ENCODE measurements around the gene GOT1. TPM values are rescaled to one million over a fixed set of nuclear protein-coding genes. Genes with fewer than 3 reads are reported as not detected.

GOT1 gene
- total and polyA plus RNA-seq, 2 donors = 16.1 to 19.9 TPM

DNA sequence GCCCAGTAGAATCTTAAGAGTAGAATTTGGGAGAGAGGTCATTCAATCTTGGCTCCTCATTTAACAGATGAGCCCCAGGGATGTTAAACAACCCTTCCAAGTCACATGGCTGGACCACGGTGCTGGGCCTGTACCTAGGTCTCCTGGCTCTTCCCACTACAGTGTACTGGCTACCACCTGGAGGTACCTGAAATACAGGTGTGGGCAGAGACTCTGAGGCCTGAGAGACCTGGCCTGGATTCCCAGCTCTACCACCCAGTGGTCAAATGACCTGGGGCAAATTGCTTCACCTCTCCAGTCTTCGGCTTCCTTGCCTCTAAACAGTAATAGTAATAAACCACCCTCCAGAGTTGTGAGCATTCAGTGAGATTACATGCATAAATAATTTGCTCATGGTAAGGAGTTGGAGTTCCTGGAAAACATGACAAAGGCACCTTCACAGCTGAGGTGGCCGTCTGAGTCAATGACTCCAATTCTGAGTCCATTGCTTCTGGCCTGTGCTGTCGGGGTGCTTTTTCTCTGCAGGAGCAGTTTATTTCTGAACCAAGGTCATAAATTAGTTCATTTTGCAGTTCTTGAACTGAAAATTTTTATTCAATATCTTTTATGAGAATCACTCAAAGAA, 2.7 kb downstream of the GOT1 start:
- Histone ChIP-seq H3K27me3 (ENCODE audit: control insufficient read depth in 2 of 2, insufficient read depth in 1 of 2, low read length in 1 of 2) (no peaks in the 10 kb centered on the region), H3K36me3 (ENCODE audit: control insufficient read depth in 2 of 2, insufficient read depth in 2 of 2, low read length in 1 of 2) (no peaks in the 10 kb centered on the region), H3K4me1 (ENCODE audit: control insufficient read depth in 2 of 2, insufficient read depth in 2 of 2, low read length in 2 of 2) (peaks cover 11 to 15% of the 10 kb centered on the region in 2 donors), H3K4me3 (ENCODE audit: low read length in 2 of 2) (no peak overlapping the region), H3K9me3 (ENCODE audit: control insufficient read depth in 2 of 2, insufficient read depth in 1 of 2, low read length in 1 of 2) (no peaks in the 10 kb centered on the region), H3K27ac (ENCODE audit: low read depth in 1 of 2, low read length in 1 of 2) (no peak overlapping the region)
- WGBS = 97% methylated on average over 4 of the region's 4 CpGs
- DNase-seq (ENCODE audit: low read depth in 6 of 9, low spot score in 9 of 9) = no peak

- Histone ChIP-seq H3K27ac (ENCODE audit: low read depth in 1 of 2, low read length in 1 of 2) (no peak overlapping the region), H3K9me3 (ENCODE audit: control insufficient read depth in 2 of 2, insufficient read depth in 1 of 2, low read length in 1 of 2) (no peaks in the 10 kb centered on the region), H3K27me3 (ENCODE audit: control insufficient read depth in 2 of 2, insufficient read depth in 1 of 2, low read length in 1 of 2) (no peaks in the 10 kb centered on the region), H3K4me1 (ENCODE audit: control insufficient read depth in 2 of 2, insufficient read depth in 2 of 2, low read length in 2 of 2) (peaks cover 11 to 15% of the 10 kb centered on the region in 2 donors), H3K36me3 (ENCODE audit: control insufficient read depth in 2 of 2, insufficient read depth in 2 of 2, low read length in 1 of 2) (no peaks in the 10 kb centered on the region), H3K4me3 (ENCODE audit: low read length in 2 of 2) (no peak overlapping the region)
- 94% methylated on average over 3 of the region's 3 CpGs for WGBS
- no peak for DNase-seq (ENCODE audit: low read depth in 6 of 9, low spot score in 9 of 9)
Observed at GRCh38 chr10:99426689-99427088, 3.7 kb downstream of the GOT1 start.

DNA sequence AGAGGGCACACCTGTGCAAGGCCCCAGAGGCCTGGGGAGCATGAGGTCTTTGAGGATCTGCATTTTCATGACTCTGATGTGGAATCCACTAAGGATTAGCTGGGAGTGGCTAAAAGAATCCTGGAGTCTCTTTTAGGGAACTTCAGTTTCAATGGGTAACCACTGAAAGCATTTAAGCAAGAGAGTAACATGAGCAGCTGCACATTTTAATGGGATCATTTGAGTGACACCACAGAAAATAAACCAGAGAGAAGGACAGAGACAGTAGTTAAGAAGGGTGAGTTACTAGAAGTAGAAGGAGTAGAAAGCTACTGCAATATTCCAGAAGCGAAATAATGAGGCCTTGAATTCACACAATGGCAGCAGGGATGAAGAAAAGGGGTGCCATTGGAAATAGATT, 5.2 kb downstream of the GOT1 start:
- Histone ChIP-seq H3K27me3 (ENCODE audit: control insufficient read depth in 2 of 2, insufficient read depth in 1 of 2, low read length in 1 of 2) (no peaks in the 10 kb centered on the region), H3K36me3 (ENCODE audit: control insufficient read depth in 2 of 2, insufficient read depth in 2 of 2, low read length in 1 of 2) (peaks cover 0 to 4% of the 10 kb centered on the region in 2 donors), H3K9me3 (ENCODE audit: control insufficient read depth in 2 of 2, insufficient read depth in 1 of 2, low read length in 1 of 2) (no peaks in the 10 kb centered on the region), H3K4me3 (ENCODE audit: low read length in 2 of 2) (no peak overlapping the region), H3K4me1 (ENCODE audit: control insufficient read depth in 2 of 2, insufficient read depth in 2 of 2, low read length in 2 of 2) (peaks cover 7% of the 10 kb centered on the region in 2 donors), H3K27ac (ENCODE audit: low read depth in 1 of 2, low read length in 1 of 2) (no peak overlapping the region)
- no peak for DNase-seq (ENCODE audit: low read depth in 6 of 9, low spot score in 9 of 9)
- WGBS = 100% methylated on average over 1 of the region's 1 CpG

DNA sequence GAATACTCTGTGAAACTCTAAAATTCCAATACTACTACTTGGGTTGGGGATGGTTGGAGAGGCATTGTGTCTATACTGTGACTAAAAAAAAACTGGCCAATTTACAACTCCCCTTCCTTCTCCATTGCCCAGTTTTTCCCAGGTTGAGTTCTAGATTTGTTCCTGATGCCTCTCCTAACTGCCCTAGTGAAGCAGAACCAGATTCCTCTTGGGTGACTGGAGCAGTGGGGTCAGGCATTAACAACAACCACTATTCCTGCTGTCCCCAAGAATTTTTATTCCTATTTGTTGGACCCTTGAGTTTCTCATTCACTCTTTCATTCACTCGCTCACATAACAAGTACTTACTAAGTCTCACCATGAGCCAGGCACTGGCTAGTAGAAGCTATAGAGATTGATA, 5.8 kb downstream of the GOT1 start:
- no peak overlapping the region for H3K4me3 ChIP-seq (ENCODE audit: low read length in 2 of 2)
- H3K27ac ChIP-seq (ENCODE audit: low read depth in 1 of 2, low read length in 1 of 2) = no peak overlapping the region
- peaks cover 1 to 9% of the 10 kb centered on the region in 2 donors for H3K36me3 ChIP-seq (ENCODE audit: control insufficient read depth in 2 of 2, insufficient read depth in 2 of 2, low read length in 1 of 2)
- H3K4me1 ChIP-seq (ENCODE audit: control insufficient read depth in 2 of 2, insufficient read depth in 2 of 2, low read length in 2 of 2) = peaks cover 2% of the 10 kb centered on the region in 2 donors
- no peak for DNase-seq (ENCODE audit: low read depth in 6 of 9, low spot score in 9 of 9)
- H3K9me3 ChIP-seq (ENCODE audit: control insufficient read depth in 2 of 2, insufficient read depth in 1 of 2, low read length in 1 of 2) = no peaks in the 10 kb centered on the region
- H3K27me3 ChIP-seq (ENCODE audit: control insufficient read depth in 2 of 2, insufficient read depth in 1 of 2, low read length in 1 of 2) = no peaks in the 10 kb centered on the region
- WGBS = 97% methylated on average over 1 of the region's 1 CpG

DNA sequence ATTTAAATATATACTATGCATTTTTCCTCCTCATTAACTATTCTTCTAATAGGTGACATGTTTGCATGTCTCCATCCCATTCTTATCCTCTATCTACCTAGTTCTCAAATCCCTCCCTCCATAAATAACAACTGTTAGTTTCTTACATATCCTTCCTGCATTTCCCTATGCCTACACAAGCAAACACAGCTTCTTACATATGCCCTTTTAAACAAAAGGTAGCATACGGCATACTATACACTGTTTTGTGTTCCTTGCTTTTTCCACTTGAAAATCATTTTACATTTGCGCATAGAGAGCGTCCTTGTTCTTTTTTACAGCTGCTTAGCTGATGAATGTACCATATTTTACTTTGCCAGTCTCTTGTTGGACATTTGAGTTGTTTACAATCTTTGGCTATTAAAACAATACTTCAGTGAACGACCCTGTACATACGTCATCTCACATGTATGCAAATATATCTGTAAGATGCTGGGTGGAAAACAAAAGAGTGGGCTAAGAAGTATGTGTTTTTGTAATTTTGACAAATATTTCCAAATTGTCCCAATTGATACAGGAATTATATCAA, 7.8 kb downstream of the GOT1 start:
- Histone ChIP-seq H3K27ac (ENCODE audit: low read depth in 1 of 2, low read length in 1 of 2) (no peak overlapping the region), H3K4me1 (ENCODE audit: control insufficient read depth in 2 of 2, insufficient read depth in 2 of 2, low read length in 2 of 2) (no peaks in the 10 kb centered on the region), H3K9me3 (ENCODE audit: control insufficient read depth in 2 of 2, insufficient read depth in 1 of 2, low read length in 1 of 2) (no peaks in the 10 kb centered on the region), H3K4me3 (ENCODE audit: low read length in 2 of 2) (no peak overlapping the region), H3K27me3 (ENCODE audit: control insufficient read depth in 2 of 2, insufficient read depth in 1 of 2, low read length in 1 of 2) (no peaks in the 10 kb centered on the region), H3K36me3 (ENCODE audit: control insufficient read depth in 2 of 2, insufficient read depth in 2 of 2, low read length in 1 of 2) (peaks cover 9 to 13% of the 10 kb centered on the region in 2 donors)
- 99% methylated on average over 5 of the region's 5 CpGs for WGBS
- DNase-seq (ENCODE audit: low read depth in 6 of 9, low spot score in 9 of 9) = no peak

DNA sequence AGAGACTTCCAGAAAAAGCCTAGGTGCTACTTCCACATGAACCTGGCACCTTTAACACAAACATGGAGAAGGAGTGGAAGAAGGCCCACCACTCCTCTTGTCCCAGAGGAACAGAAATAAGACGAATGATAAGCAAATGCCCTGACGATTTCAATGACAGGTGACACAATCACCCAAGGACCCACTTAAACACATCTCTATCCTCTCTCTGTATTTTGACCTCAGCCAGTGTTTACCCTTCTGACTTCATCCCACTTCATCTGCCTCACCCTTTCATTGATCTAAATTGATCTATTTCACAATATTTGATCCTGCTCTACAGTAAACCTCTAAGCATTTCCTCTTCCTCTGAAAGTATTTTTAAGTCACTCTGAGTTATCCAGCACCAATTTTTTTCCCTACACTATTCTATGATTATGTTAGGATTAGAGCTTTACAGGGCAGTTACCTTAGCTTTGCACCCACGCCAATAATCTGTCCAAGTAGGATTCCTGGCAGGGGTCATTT, 9.1 kb downstream of the GOT1 start:
- Histone ChIP-seq H3K4me1 (ENCODE audit: control insufficient read depth in 2 of 2, insufficient read depth in 2 of 2, low read length in 2 of 2) (no peaks in the 10 kb centered on the region), H3K4me3 (ENCODE audit: low read length in 2 of 2) (no peak overlapping the region), H3K27me3 (ENCODE audit: control insufficient read depth in 2 of 2, insufficient read depth in 1 of 2, low read length in 1 of 2) (no peaks in the 10 kb centered on the region), H3K27ac (ENCODE audit: low read depth in 1 of 2, low read length in 1 of 2) (no peak overlapping the region), H3K36me3 (ENCODE audit: control insufficient read depth in 2 of 2, insufficient read depth in 2 of 2, low read length in 1 of 2) (peaks cover 9 to 13% of the 10 kb centered on the region in 2 donors), H3K9me3 (ENCODE audit: control insufficient read depth in 2 of 2, insufficient read depth in 1 of 2, low read length in 1 of 2) (no peaks in the 10 kb centered on the region)
- over 99% methylated on average over 3 of the region's 3 CpGs for WGBS
- no peak for DNase-seq (ENCODE audit: low read depth in 6 of 9, low spot score in 9 of 9)

DNA sequence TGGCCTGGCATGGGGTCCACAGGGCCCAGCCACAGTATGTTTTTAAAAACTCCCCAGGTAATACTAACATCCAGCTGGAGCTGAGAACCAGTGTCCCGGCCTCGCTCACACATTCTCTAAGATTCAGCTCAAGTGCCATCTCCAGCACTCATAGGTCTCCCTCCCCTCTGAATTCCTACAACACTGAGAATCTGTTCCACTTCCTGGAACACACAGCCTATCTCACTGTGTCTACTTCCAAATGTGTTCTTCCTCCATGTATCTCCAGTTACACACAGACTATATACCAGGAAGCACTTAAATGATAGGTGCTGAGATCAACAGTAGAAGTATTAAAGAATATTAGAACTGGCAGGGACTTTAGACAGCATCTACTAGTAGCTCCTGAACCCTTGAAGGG, 10.7 kb downstream of the GOT1 start:
- 99% methylated on average over 2 of the region's 2 CpGs for WGBS

DNA sequence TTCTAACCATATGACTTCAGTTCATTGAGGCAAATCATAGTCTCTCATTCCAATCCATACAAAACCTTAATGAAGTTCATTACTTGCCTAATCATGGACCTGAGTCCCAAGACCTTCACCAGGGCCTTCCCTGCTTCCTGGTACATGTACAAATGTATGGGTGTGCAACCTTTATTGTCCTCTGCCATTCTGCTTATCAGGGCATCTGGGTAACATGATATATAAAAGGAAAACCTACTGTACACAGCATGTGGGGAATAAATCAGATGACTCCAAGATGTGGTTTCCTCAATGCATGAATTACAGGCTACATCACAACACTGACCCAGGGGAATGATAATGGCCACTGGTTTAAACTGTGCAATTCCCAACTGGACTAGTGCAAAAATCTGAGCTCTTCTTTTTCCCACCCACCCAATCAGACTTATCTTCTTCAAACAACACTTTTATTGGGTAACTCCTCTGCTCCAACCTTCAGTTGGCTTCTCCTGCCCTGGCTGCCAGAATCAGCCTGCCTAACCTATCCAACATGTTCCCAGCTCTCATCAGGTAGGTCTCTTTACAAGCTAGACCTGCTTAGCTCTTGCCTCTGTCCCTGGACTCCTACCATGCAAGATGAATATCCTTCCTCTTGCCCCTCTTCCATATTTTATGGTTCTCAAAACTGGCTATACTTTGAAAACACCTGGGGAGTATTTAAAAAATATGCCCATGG, 11.4 kb downstream of the GOT1 start:
- H3K27ac ChIP-seq (ENCODE audit: low read depth in 1 of 2, low read length in 1 of 2) = no peak overlapping the region
- no peaks in the 10 kb centered on the region for H3K9me3 ChIP-seq (ENCODE audit: control insufficient read depth in 2 of 2, insufficient read depth in 1 of 2, low read length in 1 of 2)
- DNase-seq (ENCODE audit: low read depth in 6 of 9, low spot score in 9 of 9) = no peak
- H3K4me1 ChIP-seq (ENCODE audit: control insufficient read depth in 2 of 2, insufficient read depth in 2 of 2, low read length in 2 of 2) = no peaks in the 10 kb centered on the region
- H3K36me3 ChIP-seq (ENCODE audit: control insufficient read depth in 2 of 2, insufficient read depth in 2 of 2, low read length in 1 of 2) = peaks cover 9 to 13% of the 10 kb centered on the region in 2 donors
- H3K4me3 ChIP-seq (ENCODE audit: low read length in 2 of 2) = no peak overlapping the region
- H3K27me3 ChIP-seq (ENCODE audit: control insufficient read depth in 2 of 2, insufficient read depth in 1 of 2, low read length in 1 of 2) = no peaks in the 10 kb centered on the region

More for the DNA sequence above, 10.7 kb downstream of the GOT1 start:
- no peak for DNase-seq (ENCODE audit: low read depth in 6 of 9, low spot score in 9 of 9)
- no peaks in the 10 kb centered on the region for H3K27me3 ChIP-seq (ENCODE audit: control insufficient read depth in 2 of 2, insufficient read depth in 1 of 2, low read length in 1 of 2)
- H3K9me3 ChIP-seq (ENCODE audit: control insufficient read depth in 2 of 2, insufficient read depth in 1 of 2, low read length in 1 of 2) = no peaks in the 10 kb centered on the region
- no peak overlapping the region for H3K27ac ChIP-seq (ENCODE audit: low read depth in 1 of 2, low read length in 1 of 2)
- no peak overlapping the region for H3K4me3 ChIP-seq (ENCODE audit: low read length in 2 of 2)
- H3K4me1 ChIP-seq (ENCODE audit: control insufficient read depth in 2 of 2, insufficient read depth in 2 of 2, low read length in 2 of 2) = no peaks in the 10 kb centered on the region
- peaks cover 9 to 13% of the 10 kb centered on the region in 2 donors for H3K36me3 ChIP-seq (ENCODE audit: control insufficient read depth in 2 of 2, insufficient read depth in 2 of 2, low read length in 1 of 2)

- no peaks in the 10 kb centered on the region for H3K36me3 ChIP-seq (ENCODE audit: control insufficient read depth in 2 of 2, insufficient read depth in 2 of 2, low read length in 1 of 2)
- no peaks in the 10 kb centered on the region for H3K4me1 ChIP-seq (ENCODE audit: control insufficient read depth in 2 of 2, insufficient read depth in 2 of 2, low read length in 2 of 2)
- 96% methylated on average over 1 of the region's 1 CpG for WGBS
Observed at GRCh38 chr10:99412099-99412498, 18.3 kb downstream of the GOT1 start.

More at GRCh38 chr10:99412099-99412498, 18.3 kb downstream of the GOT1 start:
- Histone ChIP-seq H3K27me3 (ENCODE audit: control insufficient read depth in 2 of 2, insufficient read depth in 1 of 2, low read length in 1 of 2) (no peaks in the 10 kb centered on the region), H3K9me3 (ENCODE audit: control insufficient read depth in 2 of 2, insufficient read depth in 1 of 2, low read length in 1 of 2) (no peaks in the 10 kb centered on the region), H3K27ac (ENCODE audit: low read depth in 1 of 2, low read length in 1 of 2) (no peak overlapping the region), H3K4me3 (ENCODE audit: low read length in 2 of 2) (no peak overlapping the region)
- no peak for DNase-seq (ENCODE audit: low read depth in 6 of 9, low spot score in 9 of 9)

All from thymus (tissue), 11 donors.